GM13976 (cell line): Measurements from ENCODE around the gene TP53TG5.
"Not testable (repeated sequence)": the region's sequence is repeated elsewhere in the genome, so short reads cannot be mapped to it uniquely, and the experiment has no call there.

Experiments used
- DNase-seq: peaks from one replicate; pipeline ENCODE4 v3.0.0; 2012; ENCODE audit warnings: low spot score
- CTCF ChIP-seq: IDR thresholded peaks from 2 replicates; pipeline ENCODE4 v1.5.1; 2012; ENCODE audit warnings: borderline replicate concordance, mild to moderate bottlenecking; ENCODE audit not compliant: insufficient read depth; ENCODE audit errors: extremely low read depth, missing control alignments, control extremely low read depth
- in situ Hi-C: fragments of 300-500 bp; cut with MboI; formaldehyde crosslinking; loops from one replicate; pipeline ENCODE4 v1.12.0; 2022; ENCODE audit warnings: low sequenced_read_pairs, mixed read lengths, inconsistent platforms; ENCODE audit not compliant: unreplicated experiment

The TP53TG5 gene

GRCh38 chr20:45355209-45356084 lies 22.7 kb downstream of the TP53TG5 start:
- in situ Hi-C loops, result loop anchor here (25.0 kb wide), 1 partner anchor 407 kb away; no protein-coding TSS in a partner anchor
- no peak for DNase-seq

GRCh38 chr20:45354423-45355208 lies 23.5 kb downstream of the TP53TG5 start:
- in situ Hi-C loops, result loop anchor here (25.0 kb wide), 1 partner anchor 408 kb away; no protein-coding TSS in a partner anchor
- no peak for DNase-seq
- TF ChIP-seq CTCF, result no peak

More at GRCh38 chr20:45355209-45356084, 22.7 kb downstream of the TP53TG5 start:
- no peak for TF ChIP-seq CTCF

DNA sequence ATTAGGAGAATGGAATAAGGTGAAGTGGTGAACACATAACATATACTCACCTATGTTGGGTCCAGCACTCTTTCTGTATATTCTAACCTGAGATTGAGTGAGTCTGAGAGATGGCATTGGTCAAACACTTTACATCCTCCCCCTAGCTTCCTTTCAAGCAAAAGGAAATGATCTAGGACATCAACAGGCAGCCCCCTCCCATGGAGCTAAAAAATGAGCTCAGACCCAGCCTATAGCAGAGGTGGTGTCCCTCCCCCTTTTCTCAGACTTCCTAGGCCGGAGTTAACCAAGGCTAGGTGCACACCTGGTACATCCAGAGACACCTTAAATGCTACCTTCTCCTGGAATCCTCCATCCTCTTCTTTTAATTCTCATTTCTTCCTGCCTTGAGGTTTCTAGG lies 24.4 kb downstream of the TP53TG5 start:
- TF ChIP-seq CTCF, result no peak
- in situ Hi-C loops, result loop anchor here (25.0 kb wide), 1 partner anchor 409 kb away; no protein-coding TSS in a partner anchor
- no peak for DNase-seq

GRCh38 chr20:45352729-45353128 lies 25.4 kb downstream of the TP53TG5 start:
- in situ Hi-C loops, result loop anchor here (25.0 kb wide), 1 partner anchor 410 kb away; no protein-coding TSS in a partner anchor
- no peak for DNase-seq
- no peak for TF ChIP-seq CTCF

DNA sequence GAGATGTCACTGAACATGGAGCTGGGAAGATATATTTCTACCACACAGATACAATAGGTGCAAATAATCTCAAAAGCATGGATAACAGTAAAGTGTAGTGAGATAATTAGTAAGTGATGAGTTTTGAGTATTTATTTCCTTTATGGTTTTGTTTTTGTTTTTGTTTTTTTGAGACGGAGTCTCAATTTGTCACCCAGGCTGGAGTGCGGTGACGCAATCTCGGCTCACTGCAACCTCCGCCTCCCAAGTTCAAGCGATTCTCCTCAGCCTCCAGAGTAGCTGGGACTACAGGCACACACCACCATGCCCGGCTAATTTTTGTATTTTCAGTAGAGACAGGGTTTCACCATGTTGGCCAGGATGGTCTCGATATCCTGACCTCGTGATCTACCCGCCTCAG lies 27.3 kb downstream of the TP53TG5 start:
- not testable (repeated sequence) for DNase-seq
- in situ Hi-C loops, result loop anchor here (25.0 kb wide), 1 partner anchor 412 kb away; no protein-coding TSS in a partner anchor

DNA sequence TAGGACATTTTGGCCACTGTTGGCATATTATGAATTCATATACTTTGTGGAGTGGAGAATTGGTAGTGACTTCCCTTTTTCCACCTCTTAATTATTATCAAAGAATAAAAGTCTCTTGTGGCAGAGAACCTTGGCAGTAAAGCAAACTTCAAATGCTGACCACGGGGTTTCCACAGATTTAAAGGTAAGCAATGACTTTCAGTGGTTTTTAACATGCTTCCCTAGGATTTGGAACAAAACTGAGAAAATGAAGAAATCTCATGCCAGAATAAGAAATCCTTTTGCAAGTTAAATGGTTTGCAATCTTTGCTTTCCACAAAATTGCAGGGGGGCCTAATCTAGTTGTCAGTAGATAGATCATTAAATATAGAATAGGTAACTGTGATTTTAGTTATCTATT lies 27.9 kb downstream of the TP53TG5 start:
- in situ Hi-C loops, result loop anchor here (25.0 kb wide), 1 partner anchor 412 kb away; no protein-coding TSS in a partner anchor
- no peak for TF ChIP-seq CTCF

More for the DNA sequence above, 27.9 kb downstream of the TP53TG5 start:
- DNase-seq, result no peak
